NK-92 (cell line): ENCODE data around the gene PDZRN4.
"Not testable (repeated sequence)": the region's sequence is repeated elsewhere in the genome, so short reads cannot be mapped to it uniquely, and the experiment has no call there.

Source experiments
- DNase-seq: peaks from one replicate; lab custom pipeline; 2025; ENCODE audit not compliant: unreplicated experiment; lab: John Stamatoyannopoulos, UW

PDZRN4 gene

DNA sequence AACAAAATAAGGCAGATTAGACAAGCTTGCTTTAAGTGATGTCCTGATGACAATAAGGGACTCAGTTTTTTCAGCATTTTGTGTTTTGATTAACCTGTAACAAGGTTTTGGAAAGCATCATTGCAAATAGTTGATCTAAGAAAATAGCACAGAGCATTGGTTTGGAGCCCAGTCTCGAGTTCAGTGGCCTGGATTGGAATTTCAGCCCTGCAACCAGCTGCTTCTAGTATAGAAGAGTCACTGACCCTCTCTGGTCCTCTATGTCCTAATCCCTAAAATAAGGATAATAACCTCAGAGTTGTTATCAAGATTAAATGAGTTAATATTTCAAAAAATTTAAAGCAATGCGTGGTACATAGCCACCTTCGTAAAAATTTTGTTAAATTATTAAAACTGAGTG is 25.5 kb downstream of the PDZRN4 start:
- no peak for DNase-seq

GRCh38 chr12:41217727-41218126 is 29.6 kb downstream of the PDZRN4 start:
- DNase-seq: no peak

DNA sequence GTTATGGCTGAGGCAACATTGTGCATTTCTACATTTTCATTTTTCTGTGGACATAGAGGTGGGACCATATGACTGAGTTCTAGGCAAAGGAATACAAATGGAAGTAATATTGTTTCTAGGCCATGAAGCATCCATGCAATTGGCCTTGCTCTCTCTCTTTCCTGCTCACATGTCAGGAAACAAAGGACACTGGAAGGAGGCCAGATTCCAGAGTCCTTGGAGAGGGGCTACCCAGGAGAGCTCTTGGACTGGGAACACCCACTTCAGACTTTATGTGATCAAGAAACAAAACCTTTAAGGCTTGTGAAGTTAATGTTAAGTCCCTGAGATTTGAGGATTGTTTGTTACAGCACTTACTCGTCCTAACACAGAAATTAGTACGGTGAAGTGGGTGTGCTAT is 32.8 kb downstream of the PDZRN4 start:
- no peak for DNase-seq

- DNase-seq: no peak
Measured at GRCh38 chr12:41221491-41221890, 33.4 kb downstream of the PDZRN4 start.

GRCh38 chr12:41223600-41223999 is 35.5 kb downstream of the PDZRN4 start:
- DNase-seq: no peak

DNA sequence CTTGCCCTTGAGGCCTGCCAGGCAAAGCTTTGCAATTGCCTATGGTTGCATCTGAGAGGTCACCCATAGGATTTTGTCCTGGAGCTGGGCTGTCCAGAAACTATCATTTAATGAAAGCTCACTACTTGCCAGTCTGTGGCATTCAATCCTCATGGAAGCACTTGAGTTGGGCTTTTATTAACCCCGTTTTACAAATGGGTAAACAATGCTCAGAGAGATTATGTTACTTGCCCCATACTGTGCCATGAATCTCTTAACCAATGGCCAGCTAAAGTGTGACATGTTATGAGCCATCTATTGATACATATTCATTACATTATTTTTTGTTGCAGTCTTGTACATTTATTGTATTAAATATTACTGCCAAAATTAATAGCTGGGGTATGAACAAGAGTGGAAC is 35.9 kb downstream of the PDZRN4 start:
- no peak for DNase-seq

DNA sequence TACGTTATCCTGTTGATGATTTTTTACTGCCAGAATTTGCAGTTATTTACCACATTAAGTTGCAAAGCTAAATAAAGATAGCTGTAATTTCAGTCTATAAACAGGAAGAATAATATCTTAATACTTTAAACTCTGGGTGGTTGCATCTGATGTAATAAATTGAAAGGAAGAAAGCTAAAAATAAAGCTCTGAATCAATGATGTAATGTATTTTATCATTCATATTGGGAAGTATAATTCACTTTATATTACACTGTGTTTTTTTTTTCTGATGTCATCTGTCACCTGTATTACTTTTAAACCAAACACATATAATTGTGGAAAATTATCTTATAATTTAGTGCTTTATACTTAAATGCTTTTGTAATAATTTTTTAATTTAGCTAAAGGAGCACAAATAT is 37.1 kb downstream of the PDZRN4 start:
- DNase-seq: no peak

GRCh38 chr12:41228066-41228820 is 40.1 kb downstream of the PDZRN4 start:
- no peak for DNase-seq

DNA sequence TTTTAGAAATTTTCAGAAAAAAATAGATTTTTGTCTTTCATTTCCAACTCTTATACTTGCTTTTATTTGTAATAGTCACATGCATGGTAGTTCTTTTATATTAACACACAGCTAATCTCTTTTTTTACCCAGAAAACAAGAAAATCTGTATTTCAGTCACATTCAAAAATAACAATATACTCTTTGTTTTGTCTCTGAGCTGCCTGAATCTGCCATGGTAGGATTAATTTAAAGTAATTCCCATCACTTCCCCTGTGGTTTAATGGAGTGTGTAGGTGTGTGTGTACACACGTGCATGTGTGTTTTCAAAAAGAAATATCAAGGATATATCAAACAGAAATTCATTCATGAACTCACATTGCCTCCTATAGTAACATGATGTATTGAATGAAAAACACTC is 42.6 kb downstream of the PDZRN4 start:
- no peak for DNase-seq

DNA sequence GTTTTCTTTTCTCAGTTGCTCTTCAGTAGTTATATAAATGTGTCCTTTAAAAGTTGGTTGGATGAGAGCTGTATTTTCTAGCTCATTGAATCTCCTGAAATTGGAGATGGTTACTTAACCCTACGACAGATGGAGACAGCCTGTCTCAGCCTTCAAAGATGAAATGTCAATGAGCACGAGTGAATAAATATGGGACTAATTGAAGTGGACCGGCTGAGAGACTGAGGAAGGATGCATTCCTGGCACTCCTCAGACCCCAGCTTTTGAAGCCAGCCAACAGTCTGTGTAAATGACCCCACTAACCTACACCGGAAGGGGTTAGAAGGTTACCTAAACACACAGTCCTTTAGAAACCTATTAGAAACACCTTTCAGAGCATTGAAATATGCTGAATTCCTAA is 46.6 kb downstream of the PDZRN4 start:
- DNase-seq: no peak

DNA sequence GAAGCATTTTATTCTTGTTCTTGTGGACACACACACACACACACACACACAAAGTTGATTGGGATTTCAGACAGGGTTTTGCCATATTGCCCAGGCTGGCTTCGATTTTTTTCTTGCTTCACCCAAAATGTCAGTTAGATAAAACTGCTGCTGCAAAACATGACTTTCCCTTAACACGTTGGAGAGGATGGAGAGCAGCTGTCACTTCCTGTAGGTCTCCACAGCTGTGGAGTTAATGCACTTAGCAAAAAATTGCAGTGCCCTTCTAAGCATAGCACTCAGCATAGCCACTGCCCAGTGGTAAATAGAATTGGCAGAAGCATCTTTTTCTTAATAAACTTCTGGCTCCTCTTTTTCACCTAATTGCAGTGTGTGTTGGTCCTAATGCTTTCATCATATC is 54.5 kb downstream of the PDZRN4 start:
- DNase-seq: no peak

- DNase-seq: no peak
Measured at GRCh38 chr12:41248391-41248790, 60.3 kb downstream of the PDZRN4 start.

GRCh38 chr12:41250748-41251147 is 62.6 kb downstream of the PDZRN4 start:
- DNase-seq: no peak

- no peak for DNase-seq
Measured at GRCh38 chr12:41254004-41254914, 66.1 kb downstream of the PDZRN4 start.

DNA sequence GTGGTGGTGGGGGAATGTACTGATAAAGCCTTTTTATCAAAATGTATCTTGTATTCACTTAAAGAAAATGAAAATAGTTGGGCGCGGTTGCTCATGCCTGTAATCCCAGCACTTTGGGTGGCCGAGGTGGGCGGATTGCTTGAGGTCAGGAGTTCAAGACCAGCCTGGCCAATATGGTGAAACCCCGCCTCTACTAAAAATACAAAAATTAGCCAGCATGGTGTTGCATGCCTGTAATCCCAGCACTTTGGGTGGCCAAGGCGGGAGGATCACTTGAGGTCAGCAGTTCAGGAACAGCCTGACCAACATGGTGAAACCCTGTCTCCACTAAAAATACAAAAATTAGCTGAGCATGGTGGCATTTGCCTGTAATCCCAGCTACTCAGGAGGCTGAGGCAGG is 75.1 kb downstream of the PDZRN4 start:
- not testable (repeated sequence) for DNase-seq

- no peak for DNase-seq
Measured at GRCh38 chr12:41264281-41264680, 76.2 kb downstream of the PDZRN4 start.

- DNase-seq: no peak
Measured at GRCh38 chr12:41269056-41269455, 80.9 kb downstream of the PDZRN4 start.

DNA sequence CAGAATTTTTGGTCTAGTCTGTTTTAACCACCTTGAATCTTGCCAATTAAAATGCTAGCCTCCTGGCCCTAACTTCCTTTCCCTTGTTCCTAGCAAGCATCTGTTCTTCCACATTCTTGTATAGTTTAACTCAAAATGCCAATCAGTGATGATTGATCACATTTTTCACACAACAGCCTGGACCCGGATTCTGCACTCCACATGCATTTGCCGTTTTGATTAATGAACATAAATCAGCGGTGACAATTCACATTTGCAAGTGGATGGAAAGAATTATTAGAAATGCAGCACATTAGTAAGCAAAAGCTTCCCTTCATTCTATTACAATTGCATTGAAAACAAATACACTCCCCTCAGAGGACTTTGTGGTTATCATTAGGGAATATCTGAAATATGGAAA is 83.4 kb downstream of the PDZRN4 start:
- no peak for DNase-seq

DNA sequence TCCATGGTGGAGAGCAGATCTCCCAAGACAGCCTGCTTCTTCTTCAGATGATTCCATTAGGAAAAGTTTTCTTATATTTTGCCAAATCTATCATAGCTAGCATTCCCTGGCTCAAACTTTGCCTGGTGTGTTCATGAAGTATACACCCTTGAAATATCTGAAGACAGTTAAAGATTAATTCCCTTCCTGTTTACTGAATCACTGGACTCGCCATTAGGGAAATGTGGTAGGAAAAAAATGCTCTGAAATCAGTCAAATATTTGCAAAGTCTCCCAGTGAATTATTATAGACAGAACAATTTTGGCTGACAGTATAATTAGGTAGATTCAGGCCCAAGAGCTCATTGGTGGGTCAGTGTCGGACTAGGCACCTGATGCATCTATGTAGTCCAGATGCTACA is 86.5 kb downstream of the PDZRN4 start:
- DNase-seq: no peak

GRCh38 chr12:41277100-41277945 is 89.2 kb downstream of the PDZRN4 start:
- no peak for DNase-seq

- no peak for DNase-seq
Measured at GRCh38 chr12:41277946-41278267, 89.8 kb downstream of the PDZRN4 start.
